ENCODE measurements around the gene AKR7A2.

The AKR7A2 gene

DNA sequence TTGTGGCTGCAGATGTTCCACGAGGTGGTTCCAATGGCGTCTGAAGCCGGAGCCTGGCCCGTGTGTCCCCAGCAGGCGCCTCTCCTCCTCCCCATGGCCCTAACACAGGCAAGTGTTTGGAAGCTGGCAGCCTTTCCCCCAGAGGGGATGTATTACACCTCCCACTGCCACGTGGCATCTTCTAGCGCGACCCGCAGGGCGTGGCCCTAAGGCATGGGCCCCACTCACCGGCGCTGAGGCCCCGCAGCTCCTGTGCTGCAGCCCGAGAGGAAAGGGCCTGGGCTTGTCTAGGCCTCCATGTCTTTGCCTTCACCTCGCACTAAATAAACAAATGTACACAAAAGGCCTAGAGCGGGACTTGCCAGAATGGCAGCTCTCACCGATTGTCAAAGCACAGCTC is 38.1 kb upstream of the AKR7A2 start:
- TF ChIP-seq, protein P1, sequence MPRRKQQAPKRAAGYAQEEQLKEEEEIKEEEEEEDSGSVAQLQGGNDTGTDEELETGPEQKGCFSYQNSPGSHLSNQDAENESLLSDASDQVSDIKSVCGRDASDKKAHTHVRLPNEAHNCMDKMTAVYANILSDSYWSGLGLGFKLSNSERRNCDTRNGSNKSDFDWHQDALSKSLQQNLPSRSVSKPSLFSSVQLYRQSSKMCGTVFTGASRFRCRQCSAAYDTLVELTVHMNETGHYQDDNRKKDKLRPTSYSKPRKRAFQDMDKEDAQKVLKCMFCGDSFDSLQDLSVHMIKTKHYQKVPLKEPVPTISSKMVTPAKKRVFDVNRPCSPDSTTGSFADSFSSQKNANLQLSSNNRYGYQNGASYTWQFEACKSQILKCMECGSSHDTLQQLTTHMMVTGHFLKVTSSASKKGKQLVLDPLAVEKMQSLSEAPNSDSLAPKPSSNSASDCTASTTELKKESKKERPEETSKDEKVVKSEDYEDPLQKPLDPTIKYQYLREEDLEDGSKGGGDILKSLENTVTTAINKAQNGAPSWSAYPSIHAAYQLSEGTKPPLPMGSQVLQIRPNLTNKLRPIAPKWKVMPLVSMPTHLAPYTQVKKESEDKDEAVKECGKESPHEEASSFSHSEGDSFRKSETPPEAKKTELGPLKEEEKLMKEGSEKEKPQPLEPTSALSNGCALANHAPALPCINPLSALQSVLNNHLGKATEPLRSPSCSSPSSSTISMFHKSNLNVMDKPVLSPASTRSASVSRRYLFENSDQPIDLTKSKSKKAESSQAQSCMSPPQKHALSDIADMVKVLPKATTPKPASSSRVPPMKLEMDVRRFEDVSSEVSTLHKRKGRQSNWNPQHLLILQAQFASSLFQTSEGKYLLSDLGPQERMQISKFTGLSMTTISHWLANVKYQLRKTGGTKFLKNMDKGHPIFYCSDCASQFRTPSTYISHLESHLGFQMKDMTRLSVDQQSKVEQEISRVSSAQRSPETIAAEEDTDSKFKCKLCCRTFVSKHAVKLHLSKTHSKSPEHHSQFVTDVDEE (CRISPR knock-in tag; IDR thresholded peaks at IDR 0.05): no peak
- no peak for TF ChIP-seq CSDC2 (CRISPR knock-in tag; IDR thresholded peaks at IDR 0.05)
- no peak for TF ChIP-seq TCF4 (CRISPR knock-in tag; IDR thresholded peaks at IDR 0.05; ENCODE audit: borderline replicate concordance)
- no peak for ATAC-seq

DNA sequence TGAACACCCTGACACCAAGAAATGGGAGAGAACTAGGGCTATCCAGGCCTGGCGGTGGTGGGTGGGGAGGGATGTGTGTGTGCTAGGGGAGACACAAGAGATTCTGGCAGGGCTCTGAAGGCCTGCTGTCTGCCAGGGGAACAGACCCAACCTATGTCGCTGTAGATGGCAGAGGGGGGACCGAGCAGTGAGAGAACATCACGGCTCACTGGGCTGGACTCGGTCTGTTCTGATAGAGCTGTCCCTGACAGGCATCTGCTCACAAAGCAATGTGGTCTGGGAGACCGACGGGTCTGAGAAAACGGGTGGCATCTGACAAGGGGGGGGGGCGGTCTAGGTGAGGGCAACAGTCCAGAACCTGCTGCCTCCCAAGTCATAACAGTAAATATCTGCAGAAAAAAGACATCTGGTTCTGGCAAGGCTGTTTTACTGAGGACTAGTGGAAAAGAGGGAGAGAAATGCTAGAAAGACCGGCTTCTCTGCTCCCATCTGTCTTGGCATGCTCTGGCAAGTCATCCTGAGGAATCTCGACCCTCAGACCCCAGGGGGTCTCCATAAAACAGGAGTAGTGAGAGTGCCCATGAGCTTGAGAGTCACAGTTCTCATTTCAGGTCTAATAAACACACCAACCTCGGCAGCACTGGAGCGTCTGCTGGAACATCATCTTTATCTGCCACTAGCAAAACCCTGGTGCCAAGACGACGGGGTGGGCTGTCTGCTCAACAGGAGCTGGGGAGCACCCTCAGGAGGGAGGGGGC is 36.7 kb upstream of the AKR7A2 start:
- no peak for ATAC-seq
- no peak for TF ChIP-seq ESRRG (CRISPR knock-in tag; IDR thresholded peaks at IDR 0.05)
- TF ChIP-seq, protein P2, sequence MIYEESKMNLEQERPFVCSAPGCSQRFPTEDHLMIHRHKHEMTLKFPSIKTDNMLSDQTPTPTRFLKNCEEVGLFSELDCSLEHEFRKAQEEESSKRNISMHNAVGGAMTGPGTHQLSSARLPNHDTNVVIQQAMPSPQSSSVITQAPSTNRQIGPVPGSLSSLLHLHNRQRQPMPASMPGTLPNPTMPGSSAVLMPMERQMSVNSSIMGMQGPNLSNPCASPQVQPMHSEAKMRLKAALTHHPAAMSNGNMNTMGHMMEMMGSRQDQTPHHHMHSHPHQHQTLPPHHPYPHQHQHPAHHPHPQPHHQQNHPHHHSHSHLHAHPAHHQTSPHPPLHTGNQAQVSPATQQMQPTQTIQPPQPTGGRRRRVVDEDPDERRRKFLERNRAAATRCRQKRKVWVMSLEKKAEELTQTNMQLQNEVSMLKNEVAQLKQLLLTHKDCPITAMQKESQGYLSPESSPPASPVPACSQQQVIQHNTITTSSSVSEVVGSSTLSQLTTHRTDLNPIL (CRISPR knock-in tag; IDR thresholded peaks at IDR 0.05; ENCODE audit: low read depth): no peak
- TF ChIP-seq ISL1 (CRISPR knock-in tag; IDR thresholded peaks at IDR 0.05): no peak
- no peak for TF ChIP-seq BACH2 (CRISPR knock-in tag; IDR thresholded peaks at IDR 0.05; ENCODE audit: borderline replicate concordance)
- no peak for TF ChIP-seq ZNF70 (CRISPR knock-in tag; IDR thresholded peaks at IDR 0.05)
- no peak for TF ChIP-seq ARNTL (CRISPR knock-in tag; IDR thresholded peaks at IDR 0.05; ENCODE audit: borderline replicate concordance, low read depth)
- no peak for TF ChIP-seq ZFP3 (CRISPR knock-in tag; IDR thresholded peaks at IDR 0.05)
- TF ChIP-seq TOX (CRISPR knock-in tag; IDR thresholded peaks at IDR 0.05; ENCODE audit: borderline replicate concordance): no peak
- TF ChIP-seq ZC3H10 (CRISPR knock-in tag; IDR thresholded peaks at IDR 0.05): no peak
- TF ChIP-seq, protein P3, sequence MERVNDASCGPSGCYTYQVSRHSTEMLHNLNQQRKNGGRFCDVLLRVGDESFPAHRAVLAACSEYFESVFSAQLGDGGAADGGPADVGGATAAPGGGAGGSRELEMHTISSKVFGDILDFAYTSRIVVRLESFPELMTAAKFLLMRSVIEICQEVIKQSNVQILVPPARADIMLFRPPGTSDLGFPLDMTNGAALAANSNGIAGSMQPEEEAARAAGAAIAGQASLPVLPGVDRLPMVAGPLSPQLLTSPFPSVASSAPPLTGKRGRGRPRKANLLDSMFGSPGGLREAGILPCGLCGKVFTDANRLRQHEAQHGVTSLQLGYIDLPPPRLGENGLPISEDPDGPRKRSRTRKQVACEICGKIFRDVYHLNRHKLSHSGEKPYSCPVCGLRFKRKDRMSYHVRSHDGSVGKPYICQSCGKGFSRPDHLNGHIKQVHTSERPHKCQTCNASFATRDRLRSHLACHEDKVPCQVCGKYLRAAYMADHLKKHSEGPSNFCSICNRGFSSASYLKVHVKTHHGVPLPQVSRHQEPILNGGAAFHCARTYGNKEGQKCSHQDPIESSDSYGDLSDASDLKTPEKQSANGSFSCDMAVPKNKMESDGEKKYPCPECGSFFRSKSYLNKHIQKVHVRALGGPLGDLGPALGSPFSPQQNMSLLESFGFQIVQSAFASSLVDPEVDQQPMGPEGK (CRISPR knock-in tag; IDR thresholded peaks at IDR 0.05; ENCODE audit: borderline replicate concordance): no peak
- no peak for TF ChIP-seq PPARA (CRISPR knock-in tag; IDR thresholded peaks at IDR 0.05; ENCODE audit: borderline replicate concordance)
- no peak for TF ChIP-seq ZNF8 (CRISPR knock-in tag; IDR thresholded peaks at IDR 0.05)
- no peak for TF ChIP-seq ZNF565 (CRISPR knock-in tag; conservative IDR thresholded peaks at IDR 0.05; ENCODE audit: low read depth)
- TF ChIP-seq, protein P1 (CRISPR knock-in tag; IDR thresholded peaks at IDR 0.05): no peak
- no peak for TF ChIP-seq SNAI2 (CRISPR knock-in tag; IDR thresholded peaks at IDR 0.05)
- TF ChIP-seq GLIS3 (CRISPR knock-in tag; IDR thresholded peaks at IDR 0.05): no peak
- no peak for TF ChIP-seq CSDC2 (CRISPR knock-in tag; IDR thresholded peaks at IDR 0.05)
- TF ChIP-seq, protein P4, sequence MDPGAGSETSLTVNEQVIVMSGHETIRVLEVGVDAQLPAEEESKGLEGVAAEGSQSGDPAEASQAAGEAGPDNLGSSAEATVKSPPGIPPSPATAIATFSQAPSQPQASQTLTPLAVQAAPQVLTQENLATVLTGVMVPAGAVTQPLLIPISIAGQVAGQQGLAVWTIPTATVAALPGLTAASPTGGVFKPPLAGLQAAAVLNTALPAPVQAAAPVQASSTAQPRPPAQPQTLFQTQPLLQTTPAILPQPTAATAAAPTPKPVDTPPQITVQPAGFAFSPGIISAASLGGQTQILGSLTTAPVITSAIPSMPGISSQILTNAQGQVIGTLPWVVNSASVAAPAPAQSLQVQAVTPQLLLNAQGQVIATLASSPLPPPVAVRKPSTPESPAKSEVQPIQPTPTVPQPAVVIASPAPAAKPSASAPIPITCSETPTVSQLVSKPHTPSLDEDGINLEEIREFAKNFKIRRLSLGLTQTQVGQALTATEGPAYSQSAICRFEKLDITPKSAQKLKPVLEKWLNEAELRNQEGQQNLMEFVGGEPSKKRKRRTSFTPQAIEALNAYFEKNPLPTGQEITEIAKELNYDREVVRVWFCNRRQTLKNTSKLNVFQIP (CRISPR knock-in tag; IDR thresholded peaks at IDR 0.05; ENCODE audit: borderline replicate concordance, low read depth): no peak
- no peak for TF ChIP-seq OSR1 (CRISPR knock-in tag; IDR thresholded peaks at IDR 0.05)
- TF ChIP-seq, protein P5, sequence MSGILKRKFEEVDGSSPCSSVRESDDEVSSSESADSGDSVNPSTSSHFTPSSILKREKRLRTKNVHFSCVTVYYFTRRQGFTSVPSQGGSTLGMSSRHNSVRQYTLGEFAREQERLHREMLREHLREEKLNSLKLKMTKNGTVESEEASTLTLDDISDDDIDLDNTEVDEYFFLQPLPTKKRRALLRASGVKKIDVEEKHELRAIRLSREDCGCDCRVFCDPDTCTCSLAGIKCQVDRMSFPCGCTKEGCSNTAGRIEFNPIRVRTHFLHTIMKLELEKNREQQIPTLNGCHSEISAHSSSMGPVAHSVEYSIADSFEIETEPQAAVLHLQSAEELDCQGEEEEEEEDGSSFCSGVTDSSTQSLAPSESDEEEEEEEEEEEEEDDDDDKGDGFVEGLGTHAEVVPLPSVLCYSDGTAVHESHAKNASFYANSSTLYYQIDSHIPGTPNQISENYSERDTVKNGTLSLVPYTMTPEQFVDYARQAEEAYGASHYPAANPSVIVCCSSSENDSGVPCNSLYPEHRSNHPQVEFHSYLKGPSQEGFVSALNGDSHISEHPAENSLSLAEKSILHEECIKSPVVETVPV (CRISPR knock-in tag; IDR thresholded peaks at IDR 0.05): no peak

Measured in SK-N-SH treated with all-trans-retinoic acid at 6 μM for 48 hours (cell line).